HepG2 (cell line): ENCODE results near the gene PPM1E. TPM values are rescaled to one million over a fixed set of nuclear protein-coding genes. Genes with fewer than 3 reads are reported as not detected.

Experiments used
- ATAD3A ChIP-seq: sonication (generic); formaldehyde crosslinking; IDR thresholded peaks from 2 replicates; pipeline ENCODE4 v1.4.0; 2020; ENCODE audit warnings: missing genetic modification reagents
- CHD4 ChIP-seq: fragments of 200-600 bp; sonication (generic); IDR thresholded peaks from 2 replicates; pipeline ENCODE4 v1.7.0; 2017; ENCODE audit warnings: mild to moderate bottlenecking, low read length, borderline replicate concordance
- GATA4 ChIP-seq: sonication (generic); IDR thresholded peaks from 2 replicates; pipeline ENCODE4 v1.6.1; 2016; ENCODE audit warnings: antibody characterized with exemption, low read depth, borderline replicate concordance
- KAT2B ChIP-seq: fragments of 150-350 bp; IDR thresholded peaks from 2 replicates; pipeline ENCODE4 v1.6.1; 2014; ENCODE audit warnings: low read depth, low read length, borderline replicate concordance
- KMT2B ChIP-seq: IDR thresholded peaks from 2 replicates; pipeline ENCODE4 v1.6.1; 2016; ENCODE audit warnings: missing genetic modification reagents, missing compliant biosample characterization
- NFYB ChIP-seq: sonication (generic); formaldehyde crosslinking; IDR thresholded peaks from 2 replicates; pipeline ENCODE4 v1.4.0; 2020; ENCODE audit warnings: missing genetic modification reagents
- NR1H2 ChIP-seq: sonication (generic); formaldehyde crosslinking; IDR thresholded peaks from 2 replicates; pipeline ENCODE4 v1.8.1; 2022; ENCODE audit warnings: low read depth, missing genetic modification reagents, borderline replicate concordance
- NR2C2 ChIP-seq: sonication (generic); formaldehyde crosslinking; IDR thresholded peaks from 2 replicates; pipeline ENCODE4 v1.4.0; 2020; ENCODE audit warnings: missing genetic modification reagents, mild to moderate bottlenecking, moderate library complexity, borderline replicate concordance
- PHF21A ChIP-seq: sonication (generic); formaldehyde crosslinking; IDR thresholded peaks from 2 replicates; pipeline ENCODE4 v1.5.0; 2020; ENCODE audit warnings: mild to moderate bottlenecking, missing genetic modification reagents
- REL ChIP-seq: sonication (generic); formaldehyde crosslinking; conservative IDR thresholded peaks from 2 replicates; pipeline ENCODE4 v1.8.0; 2022; ENCODE audit warnings: mild to moderate bottlenecking, missing genetic modification reagents, moderate library complexity
- RXRB ChIP-seq: IDR thresholded peaks from 2 replicates; pipeline ENCODE4 v1.6.1; 2016; ENCODE audit warnings: borderline replicate concordance, missing genetic modification reagents, missing compliant biosample characterization
- SOX6 ChIP-seq, 2 experiments: fragments of 450-650 bp in 1 of 2; sonication (generic) in 1 of 2; formaldehyde crosslinking in 1 of 2; IDR thresholded peaks; 2 replicates each; pipeline versions ENCODE4 v1.4.0 to v1.6.1; 2017 to 2020; ENCODE audit warnings: antibody characterized with exemption in 1 of 2, mild to moderate bottlenecking in 1 of 2, missing genetic modification reagents in 1 of 2
- TGIF2 ChIP-seq: IDR thresholded peaks from 2 replicates; pipeline ENCODE4 v1.6.1; 2016; ENCODE audit warnings: control low read depth, missing compliant biosample characterization
- ZFP36L2 ChIP-seq: sonication (generic); formaldehyde crosslinking; IDR thresholded peaks from 2 replicates; pipeline ENCODE4 v1.4.0; 2020; ENCODE audit warnings: missing genetic modification reagents
- ZNF264 ChIP-seq: sonication (generic); formaldehyde crosslinking; IDR thresholded peaks from 2 replicates; pipeline ENCODE4 v1.4.0; 2020; ENCODE audit warnings: missing genetic modification reagents
- ZNF501 ChIP-seq: sonication (generic); formaldehyde crosslinking; IDR thresholded peaks from 2 replicates; pipeline ENCODE4 v1.5.1; 2020; ENCODE audit warnings: mild to moderate bottlenecking, moderate library complexity, missing genetic modification reagents
- ZNF616 ChIP-seq: sonication (generic); formaldehyde crosslinking; IDR thresholded peaks from 2 replicates; pipeline ENCODE4 v1.5.0; 2020; ENCODE audit warnings: low read depth, mild to moderate bottlenecking, missing genetic modification reagents
- polyA plus RNA-seq, 8 experiments: library from polyadenylated mRNA; depleted of rRNA in 3 of 8; stranded (reverse) in 7 of 8; unstranded in 1 of 8; fragments of >200 nt; fragmentation: Illumina TruSeq in 4 of 8; extraction: Trizol in 4 of 8; gene quantifications; 2 replicates each; pipeline versions ENCODE4 v1.2.1 to v1.2.3, GENCODE V29; 2011 to 2016; ENCODE audit warnings: low read depth in 4 of 8, missing spikeins in 1 of 8, mixed read lengths in 1 of 8; ENCODE audit not compliant: insufficient read depth in 1 of 8
- total RNA-seq, 5 experiments: library from RNA; depleted of rRNA; stranded (reverse); fragments of >200 nt; fragmentation: Illumina TruSeq; extraction: Trizol; gene quantifications; 2 replicates each; pipeline ENCODE4 v1.2.3, GENCODE V29; 2016; ENCODE audit warnings: low read depth in 1 of 5
- TF ChIP-seq, protein P1 (sequence below), 2 experiments: sonication (generic) in 1 of 2; formaldehyde crosslinking in 1 of 2; IDR thresholded peaks; 2 replicates each; pipeline versions ENCODE4 v1.6.1 to v1.9.0; 2014 to 2022; ENCODE audit warnings: antibody characterized with exemption in 1 of 2, borderline replicate concordance in 1 of 2, inconsistent platforms in 1 of 2, low read depth in 1 of 2, missing genetic modification reagents in 1 of 2
- TF ChIP-seq, protein P2 (sequence below): sonication (generic); formaldehyde crosslinking; IDR thresholded peaks from 2 replicates; pipeline ENCODE4 v1.4.0; 2020; ENCODE audit warnings: missing genetic modification reagents
- TF ChIP-seq, protein P3 (sequence below): sonication (generic); formaldehyde crosslinking; IDR thresholded peaks from 2 replicates; pipeline ENCODE4 v1.5.0; 2020; ENCODE audit warnings: missing genetic modification reagents, mild to moderate bottlenecking, borderline replicate concordance
- TF ChIP-seq, protein P4 (sequence below): IDR thresholded peaks from 2 replicates; pipeline ENCODE4 v1.6.1; 2016; ENCODE audit warnings: missing biosample characterization, missing genetic modification reagents, low read depth

The PPM1E gene
- total and polyA plus RNA-seq, 2 of the 13 experiments (the other 11 are each of a cell fraction or from before 2014, with no cell fraction given), result 0.15 TPM; not detected in 1

DNA sequence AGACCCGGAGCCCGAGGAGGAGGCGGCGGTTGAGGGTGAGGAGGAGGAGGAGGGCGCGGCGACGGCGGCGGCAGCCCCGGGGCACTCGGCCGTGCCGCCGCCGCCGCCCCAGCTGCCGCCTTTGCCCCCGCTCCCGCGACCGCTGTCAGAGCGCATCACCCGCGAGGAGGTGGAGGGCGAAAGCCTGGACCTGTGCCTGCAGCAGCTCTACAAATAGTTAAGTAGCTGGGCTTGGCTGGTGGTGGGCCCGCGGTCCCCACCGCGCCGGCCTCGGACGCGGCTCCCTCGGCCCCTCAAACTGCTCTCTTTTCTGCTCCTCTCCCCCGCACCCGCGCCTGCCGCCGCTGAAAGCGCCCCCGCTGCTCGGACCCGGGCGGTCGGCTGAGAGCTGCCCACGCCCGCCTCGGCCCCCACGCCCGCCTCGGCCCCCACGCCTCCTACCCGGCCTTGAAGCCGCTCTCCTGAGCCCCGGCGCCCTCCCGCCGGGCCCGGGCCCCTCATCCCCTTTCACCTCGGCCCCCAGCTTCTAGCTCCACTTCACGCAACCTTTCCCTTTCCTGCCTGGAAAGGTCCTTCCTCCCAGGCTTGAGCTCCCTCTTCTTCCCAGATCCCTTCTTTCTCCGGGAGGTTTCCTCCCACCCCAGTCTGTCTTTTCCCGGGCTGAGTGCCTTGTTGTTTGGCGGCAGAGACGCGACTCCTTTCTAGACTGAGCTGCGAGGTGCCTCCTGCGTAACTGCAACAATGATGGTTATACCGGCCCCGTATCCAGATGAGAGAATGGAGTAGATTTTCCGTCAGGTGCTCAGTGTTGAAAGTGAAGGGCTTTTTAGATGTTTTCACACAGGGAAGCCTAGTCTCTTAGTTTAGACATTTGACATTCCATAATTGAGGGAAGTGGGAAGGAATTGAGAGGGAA lies 850 bp downstream of the PPM1E start (continued):
- TF ChIP-seq, protein P1, sequence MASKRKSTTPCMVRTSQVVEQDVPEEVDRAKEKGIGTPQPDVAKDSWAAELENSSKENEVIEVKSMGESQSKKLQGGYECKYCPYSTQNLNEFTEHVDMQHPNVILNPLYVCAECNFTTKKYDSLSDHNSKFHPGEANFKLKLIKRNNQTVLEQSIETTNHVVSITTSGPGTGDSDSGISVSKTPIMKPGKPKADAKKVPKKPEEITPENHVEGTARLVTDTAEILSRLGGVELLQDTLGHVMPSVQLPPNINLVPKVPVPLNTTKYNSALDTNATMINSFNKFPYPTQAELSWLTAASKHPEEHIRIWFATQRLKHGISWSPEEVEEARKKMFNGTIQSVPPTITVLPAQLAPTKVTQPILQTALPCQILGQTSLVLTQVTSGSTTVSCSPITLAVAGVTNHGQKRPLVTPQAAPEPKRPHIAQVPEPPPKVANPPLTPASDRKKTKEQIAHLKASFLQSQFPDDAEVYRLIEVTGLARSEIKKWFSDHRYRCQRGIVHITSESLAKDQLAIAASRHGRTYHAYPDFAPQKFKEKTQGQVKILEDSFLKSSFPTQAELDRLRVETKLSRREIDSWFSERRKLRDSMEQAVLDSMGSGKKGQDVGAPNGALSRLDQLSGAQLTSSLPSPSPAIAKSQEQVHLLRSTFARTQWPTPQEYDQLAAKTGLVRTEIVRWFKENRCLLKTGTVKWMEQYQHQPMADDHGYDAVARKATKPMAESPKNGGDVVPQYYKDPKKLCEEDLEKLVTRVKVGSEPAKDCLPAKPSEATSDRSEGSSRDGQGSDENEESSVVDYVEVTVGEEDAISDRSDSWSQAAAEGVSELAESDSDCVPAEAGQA (IDR thresholded peaks at IDR 0.05; ENCODE audit: low read depth), result no peak
- TF ChIP-seq, protein P1 (CRISPR knock-in tag; IDR thresholded peaks at IDR 0.05; ENCODE audit: borderline replicate concordance), result no peak
- TF ChIP-seq CHD4 (no peak), NR1H2 (CRISPR knock-in tag) (no peak), REL (CRISPR knock-in tag) (no peak), NFYB (no peak), GATA4 (no peak), PHF21A (CRISPR knock-in tag) (no peak), NR2C2 (CRISPR knock-in tag) (no peak), ZNF501 (CRISPR knock-in tag) (no peak), ZFP36L2 (CRISPR knock-in tag) (no peak), KAT2B (no peak), ZNF616 (CRISPR knock-in tag) (no peak), ATAD3A (CRISPR knock-in tag) (no peak), ZNF264 (no peak), KMT2B (CRISPR knock-in tag) (no peak), SOX6 (IDR thresholded peaks at IDR 0.05) (no peak), SOX6 (CRISPR knock-in tag; IDR thresholded peaks at IDR 0.05) (no peak), TGIF2 (CRISPR knock-in tag) (no peak), RXRB (CRISPR knock-in tag) (no peak)
- TF ChIP-seq, protein P2, sequence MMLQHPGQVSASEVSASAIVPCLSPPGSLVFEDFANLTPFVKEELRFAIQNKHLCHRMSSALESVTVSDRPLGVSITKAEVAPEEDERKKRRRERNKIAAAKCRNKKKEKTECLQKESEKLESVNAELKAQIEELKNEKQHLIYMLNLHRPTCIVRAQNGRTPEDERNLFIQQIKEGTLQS, result no peak
- TF ChIP-seq, protein P3, sequence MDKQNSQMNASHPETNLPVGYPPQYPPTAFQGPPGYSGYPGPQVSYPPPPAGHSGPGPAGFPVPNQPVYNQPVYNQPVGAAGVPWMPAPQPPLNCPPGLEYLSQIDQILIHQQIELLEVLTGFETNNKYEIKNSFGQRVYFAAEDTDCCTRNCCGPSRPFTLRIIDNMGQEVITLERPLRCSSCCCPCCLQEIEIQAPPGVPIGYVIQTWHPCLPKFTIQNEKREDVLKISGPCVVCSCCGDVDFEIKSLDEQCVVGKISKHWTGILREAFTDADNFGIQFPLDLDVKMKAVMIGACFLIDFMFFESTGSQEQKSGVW (CRISPR knock-in tag), result no peak
- TF ChIP-seq, protein P4, sequence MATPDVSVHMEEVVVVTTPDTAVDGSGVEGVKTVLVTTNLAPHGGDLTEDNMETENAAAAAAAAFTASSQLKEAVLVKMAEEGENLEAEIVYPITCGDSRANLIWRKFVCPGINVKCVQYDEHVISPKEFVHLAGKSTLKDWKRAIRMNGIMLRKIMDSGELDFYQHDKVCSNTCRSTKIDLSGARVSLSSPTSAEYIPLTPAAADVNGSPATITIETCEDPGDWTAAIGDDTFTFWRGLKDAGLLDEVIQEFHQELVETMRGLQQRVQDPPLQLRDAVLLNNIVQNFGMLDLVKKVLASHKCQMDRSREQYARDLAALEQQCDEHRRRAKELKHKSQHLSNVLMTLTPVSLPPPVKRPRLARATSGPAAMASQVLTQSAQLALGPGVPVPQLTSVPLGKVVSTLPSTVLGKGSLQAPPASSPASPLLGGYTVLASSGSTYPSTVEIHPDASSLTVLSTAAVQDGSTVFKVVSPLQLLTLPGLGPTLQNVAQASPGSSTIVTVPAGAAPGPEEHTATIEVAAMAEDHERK (CRISPR knock-in tag), result no peak
